ENCODE results near the gene DHRSX.
"Not testable (repeated sequence)": the region's sequence is repeated elsewhere in the genome, so short reads cannot be mapped to it uniquely, and the experiment has no call there.

The DHRSX gene

DNA sequence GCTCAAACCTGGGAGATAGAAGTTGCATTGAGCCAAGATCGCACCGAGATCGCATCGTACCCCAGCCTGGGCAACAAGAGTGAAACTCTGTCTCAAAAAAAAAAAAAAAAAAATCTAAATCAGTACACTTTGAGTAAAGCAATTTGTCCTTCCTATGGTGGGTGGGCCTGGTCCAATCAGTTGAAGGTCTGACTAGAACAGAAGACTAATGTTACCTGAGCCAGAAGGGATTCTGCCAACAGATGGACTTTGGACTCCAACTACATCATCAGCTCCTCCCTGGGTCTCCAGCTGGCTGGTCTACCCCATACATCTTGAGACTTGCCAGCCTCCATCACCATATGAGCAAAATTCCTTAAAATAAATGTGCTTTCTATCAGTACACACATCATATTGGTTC lies 155.2 kb downstream of the DHRSX start:
- no peak for DNase-seq

DNA sequence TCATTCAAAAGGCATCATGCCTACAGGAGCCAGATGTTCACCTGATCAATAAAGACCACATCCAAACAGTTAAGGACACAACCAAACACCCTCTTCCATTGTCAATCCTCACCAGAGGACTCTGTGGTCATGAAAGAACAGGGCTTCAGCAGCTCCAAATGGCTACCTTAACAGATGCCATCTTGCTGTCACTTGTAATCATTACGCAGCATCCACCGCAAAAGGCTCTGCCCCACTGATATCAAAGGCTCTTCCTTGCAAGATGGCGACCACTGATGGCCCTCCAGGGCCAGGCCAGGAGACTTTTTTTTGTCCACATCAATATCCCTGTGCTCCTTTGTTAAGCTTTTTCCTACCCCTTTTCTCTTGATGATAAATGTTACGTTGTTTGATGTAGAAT lies 157.4 kb downstream of the DHRSX start:
- no peak for DNase-seq

DNA sequence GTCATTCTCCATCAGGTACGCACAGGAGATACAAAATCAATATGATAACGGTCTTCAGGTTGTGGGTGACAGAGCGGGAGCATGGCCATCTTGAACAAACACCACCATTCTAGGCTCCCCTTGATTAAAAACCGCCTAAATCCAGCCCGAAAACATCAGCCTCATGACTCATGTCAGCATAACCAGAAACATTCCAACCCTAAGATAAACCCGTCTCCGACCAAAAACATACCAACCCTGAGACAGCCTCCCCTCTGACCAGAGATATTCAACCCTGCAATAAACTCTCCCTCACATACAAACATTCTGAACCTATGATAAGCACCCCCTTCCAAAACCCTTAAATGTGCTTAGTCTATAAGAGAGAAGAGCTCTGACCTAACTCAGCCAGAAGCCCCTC lies 157.9 kb downstream of the DHRSX start:
- no peak for DNase-seq

DNA sequence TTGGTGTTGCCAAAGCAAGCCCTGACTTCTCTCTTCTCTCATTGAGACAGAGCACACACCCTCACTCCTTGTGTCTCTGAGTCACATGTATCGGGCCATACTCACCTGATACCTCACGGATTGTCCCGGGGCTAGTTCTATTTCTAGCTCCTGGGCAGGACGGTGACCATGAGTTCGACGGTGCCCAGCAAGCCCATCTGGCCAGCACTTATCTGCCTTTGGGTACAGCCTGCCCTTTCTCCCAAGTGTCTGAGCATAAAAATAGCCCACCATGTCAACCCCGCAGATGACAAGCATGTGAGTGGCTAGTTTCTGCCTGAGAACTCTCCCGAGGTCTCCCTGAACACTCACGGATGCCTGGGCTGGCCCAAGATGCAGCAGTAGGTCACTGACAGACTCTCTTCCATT lies 158.5 kb downstream of the DHRSX start:
- DNase-seq, result no peak

DNA sequence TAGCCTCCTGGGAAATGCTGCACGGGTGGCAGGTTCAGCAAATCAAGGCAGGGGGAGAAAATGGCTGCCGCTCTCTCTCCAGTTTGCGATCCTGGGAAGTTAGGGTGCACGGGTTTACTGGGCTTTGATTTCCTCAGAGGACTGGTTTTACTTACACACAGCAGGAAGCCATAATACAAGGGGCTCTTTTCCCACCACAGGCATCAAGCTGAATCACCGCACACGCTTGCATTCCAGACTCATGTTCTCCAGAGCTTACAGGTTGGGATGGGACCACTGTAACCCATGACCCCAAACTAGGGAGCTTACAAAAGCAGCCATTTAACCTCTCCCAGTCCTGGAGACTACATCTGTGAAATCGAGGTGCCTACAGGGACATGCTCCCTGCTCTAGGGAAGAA lies 159.8 kb downstream of the DHRSX start:
- no peak for DNase-seq

DNA sequence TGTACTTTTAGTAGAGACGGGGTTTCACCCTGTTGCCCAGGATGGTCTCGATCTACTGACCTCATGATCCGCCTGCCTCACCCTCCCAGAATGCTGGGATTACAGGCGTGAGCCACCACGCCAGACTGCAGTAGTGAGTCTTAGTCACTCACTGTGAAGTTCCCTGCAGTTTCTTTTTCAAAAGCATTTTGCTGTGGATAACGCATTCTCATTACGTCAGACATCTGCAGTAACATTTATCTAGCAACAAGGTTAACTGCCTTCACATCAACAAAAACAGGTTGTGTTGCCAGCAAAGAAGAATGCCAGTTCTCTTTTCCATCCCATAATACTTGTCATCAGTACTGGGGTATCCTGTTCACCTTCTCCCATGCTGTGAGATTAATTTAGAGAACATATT lies 164.6 kb downstream of the DHRSX start:
- DNase-seq, result no peak

DNA sequence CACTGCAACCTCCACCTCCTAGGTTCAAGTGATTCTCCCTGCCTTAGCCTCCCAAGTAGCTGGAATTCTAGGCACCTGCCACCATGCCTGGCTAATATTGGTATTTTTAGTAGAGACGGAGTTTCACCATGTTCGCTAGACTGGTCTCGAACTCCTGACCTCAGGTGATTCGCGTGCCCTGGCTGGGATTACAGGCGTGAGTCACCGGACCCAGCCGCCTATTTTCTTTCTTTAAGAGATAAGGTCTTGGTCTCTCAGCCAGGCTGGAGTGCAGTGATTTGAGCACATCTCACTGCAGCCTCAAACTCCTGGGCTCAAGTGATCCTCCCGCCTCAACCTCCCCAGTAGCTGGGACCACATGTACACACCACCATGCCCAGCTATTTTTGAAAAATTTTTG lies 166.5 kb downstream of the DHRSX start:
- no peak for DNase-seq

DNA sequence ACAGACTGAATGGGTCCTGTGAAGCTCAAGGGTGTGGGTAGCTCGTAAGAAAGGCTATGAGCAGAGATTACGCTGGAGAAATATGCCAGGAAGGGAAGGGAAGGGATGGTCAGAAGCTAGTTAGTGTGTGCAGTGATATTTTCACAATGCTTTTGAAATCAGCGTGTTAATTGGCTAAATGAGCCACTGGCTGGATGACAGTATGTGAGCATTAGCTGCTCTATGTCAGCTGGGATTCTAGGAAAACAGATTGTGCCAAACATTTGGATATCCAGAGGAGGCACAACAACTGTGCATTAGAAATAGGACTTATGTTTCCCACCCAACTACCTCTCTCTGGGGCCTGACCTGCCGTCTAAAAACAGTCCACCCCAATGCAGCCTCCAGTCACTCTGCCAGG lies 168.5 kb downstream of the DHRSX start:
- DNase-seq, result no peak

DNA sequence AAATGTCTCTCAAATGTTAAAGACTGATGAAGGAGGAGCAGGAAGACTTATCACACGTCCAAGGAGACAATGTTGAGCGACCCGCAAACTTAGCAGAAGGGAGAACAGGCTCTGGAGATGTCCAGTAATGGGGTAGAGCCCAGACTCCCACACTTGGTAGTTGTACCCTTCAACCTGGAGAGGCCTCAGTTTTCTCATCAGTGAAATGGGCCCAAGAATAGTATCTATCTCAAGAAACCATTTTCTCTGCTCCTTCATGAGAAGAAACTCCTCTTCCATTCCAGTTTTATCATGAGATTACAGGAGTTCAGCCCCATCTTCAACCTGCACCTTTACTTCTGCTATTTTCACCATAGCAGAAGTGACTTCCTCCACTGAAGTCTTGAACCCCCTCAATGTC lies 169.9 kb downstream of the DHRSX start:
- no peak for DNase-seq

DNA sequence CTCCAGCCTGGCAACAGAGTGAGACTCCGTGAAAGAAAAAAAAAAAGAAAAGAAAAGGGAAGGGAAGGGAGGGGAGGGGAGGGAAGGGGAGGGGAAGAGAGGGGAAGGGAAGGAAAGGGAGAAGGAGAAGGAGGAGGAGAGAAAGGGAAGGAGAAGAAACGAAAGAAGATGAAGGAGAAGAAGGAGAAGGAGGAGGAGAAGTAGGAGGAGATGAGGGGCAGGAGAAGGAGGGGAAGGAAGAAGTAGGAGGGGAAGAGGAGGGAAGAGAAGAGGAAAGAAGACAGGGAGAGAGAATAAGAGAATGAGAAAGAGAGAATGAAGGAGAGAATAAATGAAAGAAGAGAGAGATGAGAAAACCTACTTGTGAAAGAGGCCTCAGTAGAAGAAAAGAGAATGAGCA lies 170.3 kb downstream of the DHRSX start:
- no peak for DNase-seq

DNA sequence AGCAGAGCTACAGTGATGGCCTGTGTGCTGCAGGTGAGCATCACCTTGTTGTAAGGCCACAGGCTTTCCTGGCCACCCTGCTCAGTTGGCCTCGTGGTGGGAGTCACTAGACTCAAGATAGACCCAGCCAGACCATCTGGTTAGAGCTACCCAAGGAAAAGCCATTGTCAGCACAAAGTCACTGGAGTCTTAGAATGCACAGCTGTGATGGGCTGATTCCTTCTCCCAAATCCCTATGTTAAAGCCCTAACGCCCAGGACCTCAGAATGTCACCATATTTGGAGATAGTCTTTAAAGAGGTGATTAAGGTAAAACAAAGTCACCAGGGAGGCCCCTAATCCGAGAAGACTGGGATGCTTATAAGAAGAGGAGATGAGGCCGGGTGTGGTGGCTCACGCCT lies 173.4 kb downstream of the DHRSX start:
- no peak for DNase-seq

DNA sequence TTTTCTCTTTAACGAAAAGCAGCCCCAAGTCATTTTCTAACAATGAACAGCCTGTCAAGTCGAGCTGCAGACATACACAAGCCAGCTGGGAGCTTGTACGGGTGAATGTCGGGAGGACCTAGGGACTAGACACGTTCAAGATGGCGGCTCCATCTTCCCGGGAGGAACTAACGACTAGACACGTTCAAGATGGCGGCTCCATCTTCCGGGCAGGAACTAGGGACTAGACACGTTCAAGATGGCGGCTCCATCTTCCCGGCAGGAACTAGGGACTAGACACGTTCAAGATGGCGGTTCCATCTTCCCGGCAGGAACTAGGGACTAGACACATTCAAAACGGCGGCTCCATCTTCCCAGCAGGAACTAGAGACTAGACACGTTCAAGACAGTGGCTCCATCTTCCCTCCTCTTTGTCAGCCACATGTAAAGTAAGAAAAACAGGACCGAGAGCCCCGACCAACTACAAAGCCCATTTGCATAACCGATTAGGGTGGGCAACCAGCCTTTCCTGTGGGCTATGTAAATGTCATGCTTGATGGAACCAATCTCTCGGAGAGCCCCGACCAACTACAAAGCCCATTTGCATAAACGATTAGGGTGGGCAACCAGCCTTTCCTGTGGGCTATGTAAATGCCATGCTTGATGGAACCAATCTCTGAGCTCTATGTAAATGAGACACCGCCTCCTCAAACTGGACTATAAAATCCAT lies 175.5 kb downstream of the DHRSX start:
- DNase-seq, result no peak

DNA sequence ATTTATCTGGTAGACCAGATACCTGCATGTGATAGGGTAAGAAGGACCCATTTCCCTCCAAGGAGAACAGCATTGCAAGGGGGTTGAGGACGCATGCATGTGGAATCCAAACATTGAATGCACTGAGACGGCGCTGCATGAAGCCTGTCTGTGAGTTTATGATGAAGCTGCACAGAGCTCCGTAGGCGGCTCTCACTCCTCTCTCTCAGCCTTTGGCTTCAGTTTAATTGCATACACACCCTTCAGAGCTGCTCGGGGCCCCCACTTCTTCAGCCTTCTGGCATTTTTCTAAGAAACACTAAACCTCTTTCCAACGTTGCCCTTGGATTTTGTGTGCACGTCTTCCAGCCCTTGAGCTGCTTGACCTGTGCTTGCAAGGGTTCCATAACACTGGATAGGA lies 176.6 kb downstream of the DHRSX start:
- DNase-seq, result no peak

DNA sequence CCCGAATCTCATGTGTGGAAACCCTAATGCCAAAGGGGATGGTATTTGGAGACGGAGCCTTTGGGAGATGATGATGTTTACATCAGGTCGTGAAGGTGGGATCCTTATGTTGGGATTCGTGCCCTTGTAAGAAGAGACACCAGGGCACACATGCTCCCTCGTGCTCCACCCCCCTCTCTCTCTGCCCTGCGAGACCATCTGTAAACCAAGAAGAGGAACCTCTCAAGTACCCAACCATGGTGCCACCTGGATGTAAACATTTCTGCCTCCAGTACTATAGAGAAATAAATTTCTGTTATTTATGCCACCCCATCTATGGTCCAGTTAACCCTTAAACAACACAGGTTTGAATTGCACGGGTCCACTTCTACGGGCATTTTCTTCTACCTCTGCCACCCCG lies 179.4 kb downstream of the DHRSX start:
- DNase-seq, result no peak

DNA sequence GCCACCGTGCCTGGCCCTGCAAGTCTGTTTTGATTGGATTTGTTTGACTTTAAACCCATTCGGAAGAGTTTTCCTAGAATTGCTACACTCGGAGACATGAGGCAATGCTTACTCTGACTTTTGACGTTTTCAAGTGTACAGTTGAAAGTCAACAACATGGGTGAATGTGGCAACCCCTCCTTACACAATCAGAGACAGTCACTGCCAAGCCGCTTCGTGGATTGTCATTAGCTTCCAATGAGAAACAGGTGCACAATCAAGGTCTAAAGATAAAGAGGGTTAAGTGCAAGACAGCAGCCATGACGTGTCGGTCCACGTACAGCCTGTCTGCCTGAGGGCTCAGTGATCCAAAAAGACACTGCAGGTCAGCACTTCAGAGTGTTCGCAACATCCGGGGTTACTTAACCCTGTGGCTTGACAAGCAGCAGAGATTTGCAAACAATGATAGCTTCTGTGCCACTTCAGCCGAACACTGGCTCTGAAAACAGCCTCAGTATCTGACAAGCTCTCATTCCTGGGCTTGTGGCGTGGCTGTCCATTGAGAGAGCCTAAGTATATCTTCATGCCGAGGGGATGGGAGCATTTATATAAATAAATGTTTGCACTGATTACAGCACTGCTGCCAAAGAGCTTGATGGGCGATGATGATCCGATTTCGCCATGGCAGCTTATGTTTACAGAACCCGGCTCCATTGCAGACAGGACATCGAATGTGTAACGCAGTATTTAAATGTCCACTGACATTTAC lies 180.0 kb downstream of the DHRSX start:
- no peak for DNase-seq

DNA sequence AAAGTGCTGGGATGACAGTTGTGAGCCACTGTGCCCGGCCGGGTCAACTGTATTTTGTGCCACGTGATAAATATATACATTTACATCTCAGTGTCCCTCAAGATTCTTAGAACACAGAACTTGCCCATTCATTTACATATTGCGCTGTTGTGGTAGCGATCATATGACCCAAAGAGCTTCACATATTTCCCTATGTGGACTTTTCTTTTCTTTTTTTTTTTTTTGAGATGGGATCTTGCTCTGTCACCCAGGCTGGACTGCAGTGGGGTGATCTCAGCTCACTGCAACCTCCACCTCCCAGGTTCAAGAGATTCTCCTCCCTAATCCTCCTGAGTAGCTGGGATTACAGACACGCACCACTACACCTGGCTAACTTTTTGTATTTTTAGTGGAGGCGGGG lies 180.7 kb downstream of the DHRSX start:
- DNase-seq, result no peak

DNA sequence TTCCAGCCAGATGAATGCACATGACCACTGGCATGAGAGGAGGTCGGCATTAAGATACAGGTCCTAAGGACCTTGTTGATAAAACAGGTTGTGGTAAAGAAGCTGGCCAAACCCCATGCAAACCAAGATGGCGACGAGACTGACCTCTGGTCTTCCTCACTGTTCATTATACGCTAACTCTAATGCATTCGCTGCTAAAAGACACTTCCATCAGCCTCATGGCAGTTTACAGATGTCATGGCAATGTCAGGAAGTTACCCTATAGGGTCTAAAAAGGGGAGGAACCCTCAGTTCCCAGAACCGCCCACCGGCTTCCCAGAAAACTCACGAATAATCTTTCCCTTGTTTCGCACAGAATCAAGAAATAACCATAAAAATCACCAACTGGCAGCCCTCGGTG lies 182.4 kb downstream of the DHRSX start:
- DNase-seq, result no peak

DNA sequence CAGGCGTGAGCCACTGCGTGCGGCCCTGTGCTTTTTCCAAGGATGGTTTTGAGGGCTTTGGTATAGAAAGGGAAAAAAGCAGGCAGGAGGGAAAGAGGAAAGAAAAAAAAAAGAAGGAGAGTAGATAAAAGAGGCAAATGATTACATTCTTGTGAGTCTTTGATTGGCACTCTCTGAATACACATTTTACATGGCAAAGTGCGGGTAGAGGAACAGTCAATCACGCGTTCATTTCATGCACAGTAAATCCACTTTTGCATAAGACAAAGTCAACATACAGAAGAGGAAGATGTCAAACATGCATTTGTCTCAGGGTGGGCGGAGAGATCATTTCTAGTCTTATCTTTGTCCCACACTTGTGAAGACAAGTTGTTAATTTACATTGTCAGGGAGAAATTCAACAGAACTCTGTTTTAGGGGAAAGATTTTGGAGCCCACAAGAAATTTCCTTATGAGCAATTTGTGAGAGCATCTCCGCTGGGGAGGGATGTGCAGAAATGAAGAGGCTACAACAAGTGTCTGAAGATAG lies 183.2 kb downstream of the DHRSX start:
- DNase-seq, result no peak

DNA sequence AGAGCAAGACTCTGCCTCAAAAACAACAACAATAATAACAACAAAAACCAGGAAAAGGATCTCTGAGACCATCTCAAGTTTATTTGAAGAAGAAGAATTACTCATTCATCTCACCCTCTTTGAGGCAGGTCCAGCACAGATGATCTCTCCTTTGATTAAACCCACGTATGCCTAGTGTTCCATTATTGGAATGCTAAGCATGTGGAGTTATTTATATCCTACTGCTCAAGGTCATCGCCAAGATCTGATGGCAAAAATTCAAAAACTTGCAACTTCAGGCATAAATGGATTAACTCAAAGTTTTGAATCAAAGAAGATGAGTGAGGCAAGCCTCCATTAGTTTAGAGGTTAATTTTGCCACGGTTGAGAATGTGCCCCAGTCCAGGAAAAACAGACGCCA lies 184.2 kb downstream of the DHRSX start:
- no peak for DNase-seq

DNA sequence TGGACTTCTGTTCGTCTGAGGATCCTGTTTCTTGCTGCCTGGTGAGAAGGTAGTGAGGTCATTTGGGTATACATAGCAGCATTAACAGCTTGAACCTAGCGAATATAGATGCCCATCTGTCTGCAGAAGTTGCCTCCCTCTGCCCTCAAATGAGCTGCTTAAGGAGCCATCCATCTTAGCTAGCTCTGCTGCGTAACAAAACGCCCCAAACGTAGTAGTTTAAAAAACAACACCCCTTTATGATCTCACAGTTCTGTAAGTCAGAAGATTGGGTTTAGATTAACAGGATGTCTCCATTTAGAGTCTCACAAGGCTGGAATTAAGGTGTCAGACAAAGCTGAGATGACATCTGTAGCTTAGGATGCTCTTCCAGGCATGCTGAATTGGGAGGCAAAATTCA lies 185.3 kb downstream of the DHRSX start:
- no peak for DNase-seq

DNA sequence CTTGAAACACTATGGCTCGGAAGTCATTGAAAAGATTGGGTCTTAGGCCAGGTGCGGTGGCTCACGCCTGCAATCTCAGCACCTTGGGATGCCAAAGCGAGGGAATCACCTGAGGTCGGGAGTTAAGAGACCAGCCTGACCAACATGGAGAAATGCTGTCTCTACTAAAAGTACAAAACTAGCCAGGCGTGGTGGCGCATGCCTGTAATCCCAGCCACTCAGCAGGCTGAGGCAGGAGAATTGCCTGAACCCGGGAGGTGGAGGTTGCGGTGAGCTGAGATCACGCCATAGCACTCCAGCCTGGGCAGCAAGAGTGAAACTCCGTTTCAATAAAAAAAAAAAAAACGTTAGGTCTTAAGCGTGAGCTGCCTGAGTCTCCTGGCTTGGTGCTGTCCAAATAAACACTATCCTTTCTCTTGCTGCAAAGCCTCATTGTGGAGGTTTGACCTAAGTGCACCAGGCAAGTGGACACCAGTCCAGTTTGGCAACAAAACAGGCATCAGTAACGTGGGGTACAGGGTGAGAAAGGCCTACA lies 185.9 kb downstream of the DHRSX start:
- no peak for DNase-seq

DNA sequence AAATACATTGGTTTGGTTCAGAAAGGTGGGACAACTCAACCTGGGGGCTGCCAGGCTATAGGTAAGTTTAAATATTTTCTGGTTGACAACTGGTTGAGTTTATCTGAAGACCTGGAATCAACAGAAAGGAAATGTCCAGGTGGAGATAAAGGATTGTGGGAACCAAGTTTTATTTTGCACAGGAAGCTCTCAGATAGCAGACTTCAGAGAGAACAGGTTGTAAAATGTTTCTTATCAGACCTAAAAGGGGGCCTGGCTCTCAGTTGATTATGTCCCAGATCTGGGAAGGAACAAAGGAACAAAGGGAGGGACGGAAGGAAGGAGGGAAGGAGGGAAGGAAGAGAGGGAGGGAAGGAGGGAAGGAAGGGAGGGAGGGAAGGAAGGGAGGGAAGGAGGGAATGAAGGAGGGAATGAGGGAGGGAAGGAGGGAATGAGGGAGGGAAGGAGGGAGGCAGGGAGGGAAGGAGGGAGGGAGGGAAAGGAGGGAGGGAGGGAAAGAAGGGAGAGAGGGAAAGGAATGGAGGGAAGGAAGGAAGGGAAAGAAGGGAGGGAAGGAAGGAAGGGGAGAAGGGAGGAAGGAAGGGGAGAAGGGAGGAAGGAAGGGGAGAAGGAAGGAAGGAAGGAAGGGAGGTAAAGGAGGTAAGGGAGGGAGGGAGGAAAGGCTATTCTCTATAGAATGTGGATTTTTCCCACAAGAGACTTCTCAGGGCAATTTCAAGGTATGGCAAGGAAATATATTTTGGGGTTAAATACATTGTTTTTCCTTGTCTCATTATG lies 186.7 kb downstream of the DHRSX start:
- no peak for DNase-seq

DNA sequence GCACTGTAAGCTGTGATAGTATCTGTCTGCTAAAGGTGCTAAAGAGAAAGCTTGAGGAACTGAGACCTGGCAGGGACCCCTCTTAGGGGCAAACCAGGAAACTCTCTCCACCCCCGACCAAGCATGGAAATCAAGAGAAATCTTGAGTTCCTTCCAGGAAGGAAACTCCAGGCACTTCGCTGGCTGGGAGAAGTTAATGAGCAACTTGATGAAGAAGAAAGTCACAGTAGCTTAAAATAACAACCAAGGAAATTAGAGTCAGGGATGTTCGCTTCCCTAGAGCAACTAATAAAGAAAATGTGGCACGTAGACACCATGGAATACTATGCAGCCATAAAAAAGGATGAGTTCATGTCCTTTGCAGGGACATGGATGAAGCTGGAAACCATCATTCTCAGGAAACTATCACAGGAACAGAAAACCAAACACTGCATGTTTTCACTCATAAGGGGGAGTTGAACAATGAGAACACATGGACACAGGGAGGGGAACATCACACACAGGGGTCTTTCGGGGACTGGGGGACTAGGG lies 188.7 kb downstream of the DHRSX start:
- not testable (repeated sequence) for DNase-seq
